HG03060 (cell line): Measurements from ENCODE around the gene AKAP12.

Experiments used
- ATAC-seq: cut with Tn5 transposase; IDR thresholded peaks from one replicate; pipeline ENCODE4 v1.9.1; 2021; ENCODE audit warnings: low read depth, moderate number of reproducible peaks; ENCODE audit not compliant: unreplicated experiment

AKAP12 gene

DNA sequence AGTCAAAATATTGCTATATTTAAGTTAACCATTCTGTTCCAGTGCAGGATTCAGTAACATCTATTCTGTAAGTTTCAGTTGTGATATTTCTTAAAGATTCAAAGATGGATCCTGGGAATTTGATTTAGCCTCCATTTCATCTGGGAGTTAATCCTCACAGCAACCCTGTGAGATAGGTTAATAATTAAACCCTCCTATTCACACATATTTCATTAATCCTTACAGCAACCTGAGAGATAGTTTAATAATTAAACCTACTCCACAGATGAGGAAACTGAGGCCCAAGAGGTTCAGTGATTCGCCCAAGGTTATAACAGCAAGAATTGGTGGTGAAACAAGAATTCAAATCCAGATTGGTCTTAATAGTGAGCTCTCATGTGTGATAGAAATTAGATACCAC lies 162.5 kb downstream of the AKAP12 start:
- no peak for ATAC-seq

DNA sequence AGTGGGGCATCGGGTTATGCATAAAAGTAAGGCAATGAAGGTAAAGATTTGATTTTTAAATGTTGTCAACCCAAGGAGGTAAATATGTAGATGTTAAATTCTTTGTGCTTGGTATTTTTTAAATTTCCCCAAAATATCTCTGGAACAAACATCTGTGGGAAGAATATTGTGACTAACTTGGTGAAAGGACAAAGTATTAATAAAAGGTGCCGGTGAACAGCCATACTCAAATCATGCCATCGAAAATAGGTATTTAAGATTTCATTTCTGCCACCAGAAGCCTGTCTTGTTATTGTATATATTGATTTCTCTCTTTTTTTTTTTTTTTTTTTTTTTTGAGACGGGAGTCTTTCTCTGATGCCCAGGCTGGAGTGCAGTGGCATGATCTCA lies 164.1 kb downstream of the AKAP12 start:
- ATAC-seq = no peak
